ENCODE results near the gene ANKRD22.
"Not testable (repeated sequence)": the region's sequence is repeated elsewhere in the genome, so short reads cannot be mapped to it uniquely, and the experiment has no call there.

ANKRD22 gene

GRCh38 chr10:88851706-88852105, at the start of gene ANKRD22:
ANKRD22 (minus strand) TSS chr10:88851844; CDS start chr10:88851607, 237 bp downstream.
- DNase-seq (ENCODE audit: low read depth) = no peak

DNA sequence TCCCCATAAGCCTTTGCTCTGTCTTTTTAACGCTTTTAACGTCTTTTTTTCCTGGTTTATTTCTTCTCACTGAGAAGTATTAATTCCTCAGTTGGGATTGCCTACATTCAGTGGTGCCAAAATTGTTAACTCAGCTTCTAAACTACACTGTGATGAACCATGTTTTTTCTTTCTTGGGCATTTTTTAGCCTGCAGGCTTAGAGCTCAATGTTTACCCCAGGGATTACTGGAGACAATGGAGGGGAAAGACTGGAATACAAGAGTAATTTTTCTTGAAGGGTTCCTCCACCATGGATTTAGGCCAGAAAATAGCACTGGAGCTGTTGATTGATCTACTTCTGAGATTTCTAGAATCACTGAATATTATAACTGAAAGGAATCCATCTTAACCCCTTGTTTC, 48.2 kb upstream of the ANKRD22 start:
- no peak for DNase-seq (ENCODE audit: low read depth)

DNA sequence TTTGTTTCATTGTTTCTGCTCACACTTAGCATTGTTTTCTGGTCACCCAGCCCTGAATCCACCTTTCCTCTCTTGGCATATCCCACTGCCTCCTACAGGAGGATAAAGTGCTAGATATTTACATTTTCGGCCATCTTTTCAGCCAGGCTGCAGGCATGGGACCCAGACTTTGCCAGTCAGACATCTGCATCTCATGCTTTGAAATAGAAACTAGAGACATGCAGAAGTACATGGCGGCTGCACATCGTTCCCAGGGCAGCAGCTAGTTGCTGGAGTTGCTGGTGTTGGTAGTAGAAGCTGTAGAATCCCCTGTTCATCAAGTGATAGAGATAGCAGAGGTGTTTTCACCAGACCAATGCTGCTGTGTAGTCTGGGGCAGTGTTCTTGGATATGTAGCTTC, 47.1 kb upstream of the ANKRD22 start:
- no peak for DNase-seq (ENCODE audit: low read depth)

DNA sequence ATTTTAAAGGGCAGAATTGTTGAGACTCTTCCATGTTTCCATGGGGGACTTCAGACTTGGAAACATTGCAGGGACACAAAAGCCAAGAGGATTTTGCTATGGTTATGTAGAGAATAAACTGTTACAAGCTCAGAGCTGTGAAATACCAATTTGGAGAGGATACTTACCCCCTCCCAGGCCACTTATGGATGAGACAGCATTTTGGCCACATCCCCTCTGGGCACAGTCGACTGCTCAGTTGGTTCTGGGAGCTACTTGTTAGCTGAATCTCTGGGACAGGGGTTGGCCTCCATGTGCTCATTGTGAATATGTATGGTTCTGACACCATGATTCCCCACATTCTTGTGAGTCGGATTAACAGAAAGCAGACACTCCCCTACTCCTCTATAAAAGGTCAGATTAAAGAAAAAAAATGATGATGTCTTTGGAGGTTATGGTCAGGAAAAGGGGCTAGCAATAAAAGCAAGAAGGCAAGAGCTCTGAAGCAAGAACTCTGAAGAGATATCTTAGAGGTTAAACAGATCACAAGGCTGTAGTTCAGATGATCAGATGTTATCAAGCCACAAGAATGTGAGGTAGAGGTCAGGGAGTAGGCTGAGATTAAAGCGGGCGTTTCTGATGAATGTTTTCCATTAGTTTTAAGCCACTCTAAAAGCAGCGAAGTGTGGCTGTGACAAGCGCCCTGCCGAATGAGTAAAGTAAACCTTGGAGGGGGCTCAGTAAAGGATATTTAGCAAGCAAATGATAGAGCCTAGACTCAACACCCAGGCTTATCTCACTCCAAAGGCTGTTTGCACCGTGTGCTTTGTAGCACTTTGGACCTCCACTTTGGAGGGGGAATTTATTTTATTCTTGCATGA, 45.6 kb upstream of the ANKRD22 start:
- DNase-seq (ENCODE audit: low read depth) = no peak

DNA sequence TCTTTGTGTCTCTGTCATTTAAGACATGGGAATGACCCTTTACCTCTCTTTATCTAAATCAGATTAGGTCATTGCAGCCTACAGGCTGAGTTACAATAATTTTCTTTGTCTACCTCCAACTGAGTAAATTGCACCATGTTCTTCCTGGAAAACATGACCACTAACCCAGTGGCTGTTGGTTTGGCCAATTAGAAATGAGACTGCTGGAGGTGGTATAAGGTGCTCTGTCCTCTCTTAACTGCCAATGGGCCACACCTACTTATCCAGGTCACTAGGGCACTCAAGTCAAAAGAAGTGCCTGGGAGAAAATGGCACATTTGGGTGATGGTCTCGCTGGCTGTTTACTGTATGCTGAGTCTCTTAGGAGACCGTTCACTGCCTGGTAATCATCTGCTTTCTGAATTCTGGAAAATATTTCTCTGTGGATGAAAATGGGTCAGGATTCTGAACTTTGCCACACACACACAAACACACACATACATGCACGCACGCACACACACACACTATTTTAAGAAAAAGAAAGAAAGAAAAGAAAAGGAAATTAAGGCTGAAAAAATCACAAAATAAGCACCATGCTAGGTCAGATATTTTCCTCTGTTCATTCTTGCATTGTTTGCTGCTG, 44.8 kb upstream of the ANKRD22 start:
- no peak for DNase-seq (ENCODE audit: low read depth)

GRCh38 chr10:88895250-88895649, 43.6 kb upstream of the ANKRD22 start:
- no peak for DNase-seq (ENCODE audit: low read depth)

- no peak for DNase-seq (ENCODE audit: low read depth)
Observed at GRCh38 chr10:88893611-88894010, 42.0 kb upstream of the ANKRD22 start.

DNA sequence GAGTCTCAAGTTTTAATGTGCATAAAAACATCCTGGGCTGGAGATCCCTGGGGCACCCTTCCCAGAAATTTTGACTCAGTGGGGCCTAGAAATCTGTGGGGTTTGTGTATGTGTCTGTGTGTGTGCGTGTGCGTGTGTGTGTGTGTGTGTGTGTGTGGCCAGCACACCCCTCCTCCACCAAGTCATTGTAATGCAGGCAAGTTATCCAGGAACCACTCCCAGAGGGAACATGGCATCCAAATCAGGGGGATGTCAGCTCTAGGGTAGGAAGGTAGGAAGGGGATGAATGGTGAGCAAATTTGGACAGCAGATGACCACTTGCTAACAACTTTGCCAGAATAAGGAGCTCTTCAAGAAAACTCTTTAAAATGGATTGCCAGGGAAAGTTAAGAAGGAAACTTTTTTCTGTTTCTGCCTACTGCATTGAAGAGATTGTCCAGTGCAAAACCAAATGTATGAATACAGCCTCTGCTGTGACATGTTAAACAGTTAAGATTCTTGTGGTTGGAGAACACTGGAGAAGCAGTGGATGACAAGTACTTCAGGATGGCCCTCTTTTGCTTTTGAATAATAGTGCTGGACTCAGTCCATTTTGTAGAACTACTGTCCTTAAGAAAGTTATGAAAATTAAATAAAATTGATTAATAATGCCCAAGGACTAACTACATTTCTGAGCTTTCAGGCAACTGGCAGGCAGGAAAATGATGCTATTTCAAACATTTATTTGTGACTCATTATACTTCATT, 40.8 kb upstream of the ANKRD22 start:
- DNase-seq (ENCODE audit: low read depth) = no peak

- no peak for DNase-seq (ENCODE audit: low read depth)
Observed at GRCh38 chr10:88890681-88891381, 39.2 kb upstream of the ANKRD22 start.

DNA sequence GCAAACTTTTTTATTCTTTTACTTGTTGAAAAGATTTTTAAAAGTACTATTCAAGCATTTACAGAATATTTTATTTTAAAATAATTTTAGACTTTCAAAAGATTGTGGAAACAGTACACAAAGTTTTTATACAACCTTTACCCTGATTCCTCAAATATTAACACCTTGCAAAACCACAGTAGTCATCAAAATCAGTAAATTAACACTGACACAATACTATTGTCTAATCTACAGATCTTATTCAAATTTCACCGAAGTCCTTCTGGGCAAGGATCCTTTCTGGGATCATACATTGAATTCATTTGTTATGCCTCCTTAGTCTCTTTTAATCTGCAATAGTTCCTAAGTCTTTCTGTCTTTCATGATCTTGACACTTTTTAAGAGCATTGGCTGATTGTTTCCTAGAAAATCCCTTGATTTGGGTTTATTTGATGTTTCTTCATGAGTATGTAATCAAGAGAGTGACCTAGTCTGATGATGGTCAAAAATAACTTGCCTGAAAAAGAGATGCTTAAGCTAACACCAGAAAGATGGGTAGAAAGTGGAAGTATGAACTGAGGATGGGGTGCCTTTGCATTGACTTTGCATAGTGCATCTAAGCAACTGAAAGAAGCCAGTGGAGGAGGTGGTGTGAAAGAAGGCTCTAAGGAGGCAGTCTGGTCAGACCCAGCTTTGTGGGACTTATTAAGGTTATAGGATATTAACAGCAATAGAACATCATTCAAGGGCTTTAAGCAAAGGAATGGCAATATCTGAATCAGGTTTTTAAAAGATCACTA, 38.1 kb upstream of the ANKRD22 start:
- no peak for DNase-seq (ENCODE audit: low read depth)

- DNase-seq (ENCODE audit: low read depth) = no peak
Observed at GRCh38 chr10:88888810-88889445, 37.3 kb upstream of the ANKRD22 start.

- DNase-seq (ENCODE audit: low read depth) = no peak
Observed at GRCh38 chr10:88886557-88886956, 34.9 kb upstream of the ANKRD22 start.

- DNase-seq (ENCODE audit: low read depth) = no peak
Observed at GRCh38 chr10:88883448-88883809, 31.8 kb upstream of the ANKRD22 start.

DNA sequence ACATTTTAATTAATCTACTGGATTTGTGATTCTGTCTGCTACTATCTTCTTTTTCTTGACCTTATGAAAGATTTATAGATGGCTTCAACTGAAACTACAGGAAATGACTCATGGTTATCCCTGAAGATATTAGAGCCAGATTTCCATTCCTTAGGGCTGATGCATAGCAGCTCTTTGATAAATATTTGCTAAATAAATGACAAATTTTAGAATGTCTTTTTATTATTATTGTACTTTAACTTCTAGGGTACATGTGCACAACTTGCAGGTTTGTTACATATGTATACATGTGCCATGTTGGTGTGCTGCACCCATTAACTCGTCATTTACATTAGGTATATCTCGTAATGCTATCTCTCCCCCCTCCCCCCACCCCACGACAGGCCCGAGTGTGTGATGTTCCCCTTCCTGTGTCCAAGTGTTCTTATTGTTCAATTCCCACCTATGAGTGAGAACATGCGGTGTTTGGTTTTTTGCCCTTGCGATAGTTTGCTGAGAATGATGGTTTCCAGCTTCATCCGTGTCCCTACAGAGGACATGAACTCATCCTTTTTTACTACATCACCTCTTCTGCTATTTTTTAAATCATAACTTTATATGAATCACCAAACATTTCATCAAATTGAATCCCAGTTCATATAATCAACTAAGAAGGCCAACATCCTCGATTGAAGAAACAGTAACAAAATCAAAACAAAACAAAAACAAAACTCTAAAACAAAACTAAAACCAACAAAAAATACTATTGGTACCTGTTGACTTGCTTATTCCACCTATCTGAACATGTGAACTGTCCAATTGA, 31.2 kb upstream of the ANKRD22 start:
- not testable (repeated sequence) for DNase-seq (ENCODE audit: low read depth)

GRCh38 chr10:88881922-88882645, 30.4 kb upstream of the ANKRD22 start:
- DNase-seq (ENCODE audit: low read depth) = no peak

- DNase-seq (ENCODE audit: low read depth) = no peak
Observed at GRCh38 chr10:88881320-88881719, 29.7 kb upstream of the ANKRD22 start.

DNA sequence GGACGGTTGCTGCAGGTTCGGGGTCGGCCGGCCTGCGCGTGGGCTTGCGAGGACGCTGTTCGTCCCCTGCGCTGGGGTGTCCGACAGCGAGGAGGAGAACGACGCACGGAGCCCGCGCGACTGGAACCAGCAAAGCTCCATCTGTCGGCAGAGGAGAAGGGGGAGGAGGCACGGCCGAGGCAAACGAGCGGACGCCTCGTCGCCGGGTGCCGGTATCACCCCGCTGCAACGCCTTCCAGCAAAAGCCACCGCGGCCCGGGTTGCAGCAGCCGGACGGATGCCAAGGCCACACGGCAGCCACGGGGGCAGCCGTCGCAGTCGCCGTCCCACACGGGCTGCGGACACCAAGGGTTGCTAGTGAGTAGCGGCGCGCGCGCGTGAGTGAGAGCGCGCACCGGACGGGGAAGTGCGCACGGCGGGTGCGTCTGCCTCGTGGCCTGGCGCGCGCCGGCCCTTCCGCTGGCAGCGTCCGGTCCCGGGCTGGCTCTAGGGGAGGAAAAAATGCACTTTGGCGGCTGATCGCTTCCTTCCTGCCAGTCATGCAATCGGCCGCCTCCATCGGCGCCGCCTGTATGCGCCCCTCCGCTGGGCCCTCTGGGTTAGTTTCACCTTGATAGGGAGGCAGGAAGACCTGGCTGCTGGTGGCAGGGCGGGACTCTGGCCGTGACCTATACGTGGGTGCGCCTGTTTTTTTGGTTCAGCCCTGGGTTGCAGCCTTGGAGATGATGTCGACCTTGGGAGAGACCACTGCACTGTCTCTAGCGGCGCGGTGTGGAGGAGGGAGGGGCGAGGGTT, 28.8 kb upstream of the ANKRD22 start:
- DNase-seq (ENCODE audit: low read depth) = peak; percentile 52

GRCh38 chr10:88879534-88880281, 28.1 kb upstream of the ANKRD22 start, which contains the start of gene STAMBPL1:
STAMBPL1 (plus strand) TSS chr10:88880245; CDS start chr10:88901709, 21,464 bp downstream.
- peak; percentile 60 for DNase-seq (ENCODE audit: low read depth)

Data from activated gamma-delta T cell treated with anti-CD3 and anti-CD28 coated beads, Interleukin-2, amount 50 U/mL, for 16 hours (primary cell).